Psoas muscle (tissue), 8 donors: ENCODE measurements around the gene CLCNKA. TPM values are rescaled to one million over a fixed set of nuclear protein-coding genes. Genes with fewer than 3 reads are reported as not detected.
"Not testable (repeated sequence)": the region's sequence is repeated elsewhere in the genome, so short reads cannot be mapped to it uniquely, and the experiment has no call there.

Experiments
- ATAC-seq, 4 donors: fragments of 200-7000 bp; cut with Tn5 transposase; one replicate each; pipeline ENCODE4 v1.9.1; 2020; ENCODE audit warnings: moderate library complexity in 3 of 4, mild to moderate bottlenecking in 2 of 4
- DNase-seq, 2 donors: peaks; one replicate each; pipeline ENCODE4 v3.0.0-alpha.2; 2020
- H3K27ac ChIP-seq: fragments of 200-600 bp; one replicate; pipeline ENCODE4 v1.8.0; 2022
- H3K27me3 ChIP-seq, 3 donors: fragments of 200-600 bp in 1 of 3; one replicate each; pipeline versions ENCODE4 v1.6.1 to v1.8.0; 2013 to 2022; ENCODE audit warnings: low read length in 2 of 3, mild to moderate bottlenecking in 2 of 3, moderate library complexity in 1 of 3; ENCODE audit not compliant: insufficient read depth in 3 of 3
- H3K36me3 ChIP-seq, 2 donors: fragments of 200-600 bp in 1 of 2; one replicate each; pipeline versions ENCODE4 v1.6.1 to v1.8.0; 2013 to 2022; ENCODE audit warnings: low read depth in 1 of 2, mild to moderate bottlenecking in 1 of 2, moderate library complexity in 1 of 2; ENCODE audit not compliant: insufficient read depth in 1 of 2
- H3K4me1 ChIP-seq: fragments of 200-600 bp; one replicate; pipeline ENCODE4 v1.8.0; 2022
- H3K4me3 ChIP-seq: fragments of 200-600 bp; one replicate; pipeline ENCODE4 v1.8.0; 2022; ENCODE audit warnings: mild to moderate bottlenecking
- H3K9me3 ChIP-seq: fragments of 200-600 bp; one replicate; pipeline ENCODE4 v1.8.0; 2022
- CTCF ChIP-seq: fragments of 200-600 bp; IDR thresholded peaks from one replicate; pipeline ENCODE4 v1.8.0; 2022; ENCODE audit warnings: antibody characterized with exemption
- WGBS, 3 donors: extraction: QIAGEN DNeasy Blood & Tissue Kit; methylation state at CpG; one replicate each; pipeline versions ENCODE4 v1.1.6 to v1.1.7; 2013; 5-methylcytosine and 5-hydroxymethylcytosine counted together
- intact Hi-C, 2 donors: fragments of 100-400 bp; cut with DNase I; formaldehyde crosslinking; loops; one replicate each; pipeline versions ENCODE4 v1.11.0 to v1.14.2; 2022
- polyA plus RNA-seq, 3 donors: library from polyadenylated mRNA; stranded (reverse); fragments of 200-250 nt; gene quantifications; one replicate each; pipeline ENCODE4 v1.2.3, GENCODE V29; 2013
- total RNA-seq, 4 donors: library from RNA; stranded (reverse); fragmentation: NEBNext Ultra II Directional in 2 of 4; extraction: Animal tissue kit (Norgen Biotek cat#: 25700) in 2 of 4; gene quantifications; one replicate each; pipeline versions ENCODE4 v1.2.1 to v1.2.4, GENCODE V29; 2021 to 2023
- donor health status: healthy with polysubstance abuse.
- donor health status: DM: no; HTN: no; CAD: no; lungs with moderate emphysema.
- donor health status: Bipolar disorder and iron deficiency.
- donor health status: healthy.
- donor health status: DM: yes; HTN: yes; CAD: no.
- donor health status: DM: no; HTN: no; CAD: no.
- donor health status: DM: no; HTN: no; CAD: no.
- donor health status: DM: yes; HTN: yes; CAD: no.

CLCNKA gene
- total and polyA plus RNA-seq, 7 donors = 0.30 to 2.2 (median 1.2) TPM

- H3K27ac ChIP-seq = no peak overlapping the region
- TF ChIP-seq CTCF = peak; percentile 95
- no peaks in the 10 kb centered on the region for H3K27me3 ChIP-seq
- H3K36me3 ChIP-seq = no peaks in the 10 kb centered on the region
- DNase-seq = peak; percentile 86 to 91
- WGBS, 3 donors = 43 to 46% (median 45%) methylated on average over 16 to 18 of the region's 18 CpGs
- no peaks in the 10 kb centered on the region for H3K4me1 ChIP-seq
- intact Hi-C loops = loop anchor here (1.0 to 5.0 kb wide), 4 partner anchors 19 to 264 kb away; no protein-coding TSS in a partner anchor
- no peak overlapping the region for H3K4me3 ChIP-seq
- H3K9me3 ChIP-seq = no peaks in the 10 kb centered on the region
- peak; percentile 88 to 94 (median 92) for ATAC-seq
Measured at GRCh38 chr1:16055613-16056520, 34.0 kb downstream of the CLCNKA start.

GRCh38 chr1:16056521-16056912 is 34.7 kb downstream of the CLCNKA start:
- ATAC-seq, H3K27ac ChIP-seq, DNase-seq, H3K36me3 ChIP-seq, H3K4me1 ChIP-seq, H3K9me3 ChIP-seq, H3K27me3 ChIP-seq, H3K4me3 ChIP-seq: not testable (repeated sequence)
- intact Hi-C loops = loop anchor here (1.0 to 5.0 kb wide), 4 partner anchors 20 to 264 kb away; no protein-coding TSS in a partner anchor
- WGBS, 3 donors = 35 to 71% (median 44%) methylated on average over 2 to 4 of the region's 4 CpGs

DNA sequence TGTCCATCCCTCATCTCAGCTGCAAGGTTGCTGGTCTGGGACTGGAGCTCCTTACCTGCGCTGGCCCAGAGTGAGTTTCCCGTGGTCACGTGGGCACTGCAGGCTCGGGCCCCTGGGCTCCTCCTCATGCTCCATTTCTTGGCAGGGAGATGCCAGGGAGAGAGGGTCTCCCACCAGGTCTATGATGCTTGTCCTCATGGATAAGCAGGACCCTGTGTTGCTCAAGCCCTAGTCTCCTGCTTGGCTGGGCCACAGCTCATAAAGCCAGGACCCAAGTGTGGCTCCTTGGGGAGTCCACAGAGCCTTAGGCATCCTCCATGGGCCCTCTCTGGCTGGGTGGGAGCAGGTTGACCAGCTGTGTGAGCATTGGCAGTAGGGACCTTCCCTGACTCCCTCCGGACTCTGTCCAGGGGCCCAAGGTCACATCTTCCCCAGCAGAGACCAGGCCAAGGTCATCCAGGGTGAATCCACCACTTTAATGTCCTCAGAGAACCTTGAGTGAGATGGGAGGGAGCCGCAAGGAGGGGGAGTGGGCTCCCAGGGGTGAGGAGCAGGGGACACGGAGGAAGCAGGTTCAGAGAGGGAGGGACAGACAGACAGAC is 35.6 kb downstream of the CLCNKA start:
- not testable (repeated sequence) for ATAC-seq

DNA sequence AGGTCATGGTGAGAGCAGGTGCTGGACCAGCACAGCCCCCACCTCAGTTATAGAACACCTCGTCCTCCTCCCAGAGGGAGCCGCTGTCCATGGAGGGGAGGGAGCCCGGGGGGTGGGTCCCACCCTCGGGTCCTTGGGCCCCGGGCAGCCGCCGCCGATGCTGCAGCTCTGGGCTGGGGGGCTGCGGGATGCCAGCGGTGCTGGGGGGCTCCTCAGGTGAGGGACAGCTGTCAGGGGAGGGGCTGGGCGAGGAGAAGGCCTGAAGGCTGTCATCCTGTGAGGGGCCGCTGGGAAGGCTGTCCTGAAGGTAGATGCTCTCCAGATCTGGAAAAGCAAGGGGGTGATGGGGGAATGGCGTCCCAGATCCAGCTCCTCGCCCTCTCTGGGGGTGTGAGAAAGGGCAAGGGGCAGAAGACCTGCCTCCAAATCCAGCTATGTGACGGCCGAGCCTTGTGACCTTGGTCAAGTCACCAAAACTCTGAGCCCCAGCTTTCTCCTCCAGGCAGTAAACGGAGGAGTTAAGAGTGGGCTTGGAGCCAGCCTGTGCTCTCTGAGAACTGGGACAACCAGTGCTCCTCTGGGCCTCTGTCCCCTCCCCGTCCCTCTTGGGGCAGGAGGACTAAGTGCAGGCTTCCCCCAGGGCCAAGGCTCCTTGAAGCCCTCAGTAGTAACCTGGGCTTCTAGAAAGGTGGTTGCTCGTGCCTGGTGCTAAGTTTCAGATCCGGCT is 36.7 kb downstream of the CLCNKA start:
- intact Hi-C loops = loop anchor here (2.0 to 5.0 kb wide), 2 partner anchors 24 to 266 kb away; no protein-coding TSS in a partner anchor
- 59 to 69% (median 66%) methylated on average over 5 to 17 of the region's 20 CpGs for WGBS, 3 donors
- H3K27ac ChIP-seq, H3K36me3 ChIP-seq, H3K9me3 ChIP-seq, H3K4me1 ChIP-seq, H3K27me3 ChIP-seq, H3K4me3 ChIP-seq, DNase-seq, ATAC-seq: not testable (repeated sequence)

More for the DNA sequence above, 35.6 kb downstream of the CLCNKA start:
- not testable (repeated sequence) for H3K27ac ChIP-seq, H3K4me3 ChIP-seq, H3K9me3 ChIP-seq, H3K4me1 ChIP-seq, DNase-seq, H3K36me3 ChIP-seq, H3K27me3 ChIP-seq
- intact Hi-C loops = loop anchor here in 1 of 2 donors (2.0 to 5.0 kb wide), 3 partner anchors 21 to 265 kb away; no protein-coding TSS in a partner anchor
- 70 to 79% (median 72%) methylated on average over 6 to 7 of the region's 7 CpGs for WGBS, 3 donors

GRCh38 chr1:16061266-16061665 is 39.4 kb downstream of the CLCNKA start:
- no peak overlapping the region for H3K27ac ChIP-seq
- no peak for TF ChIP-seq CTCF
- H3K4me3 ChIP-seq = no peak overlapping the region
- no peaks in the 10 kb centered on the region for H3K9me3 ChIP-seq
- H3K36me3 ChIP-seq = no peaks in the 10 kb centered on the region
- no peaks in the 10 kb centered on the region for H3K4me1 ChIP-seq
- WGBS, 3 donors = 96 to 98% (median 97%) methylated on average over 3 of the region's 3 CpGs
- DNase-seq = no peak
- no peak for ATAC-seq
- intact Hi-C loops = no loop called here
- H3K27me3 ChIP-seq = peaks cover 0 to 2% (median 0%) of the 10 kb centered on the region in 3 donors

GRCh38 chr1:16061989-16062686 is 40.3 kb downstream of the CLCNKA start:
- not testable (repeated sequence) for H3K27me3 ChIP-seq, DNase-seq, H3K9me3 ChIP-seq

DNA sequence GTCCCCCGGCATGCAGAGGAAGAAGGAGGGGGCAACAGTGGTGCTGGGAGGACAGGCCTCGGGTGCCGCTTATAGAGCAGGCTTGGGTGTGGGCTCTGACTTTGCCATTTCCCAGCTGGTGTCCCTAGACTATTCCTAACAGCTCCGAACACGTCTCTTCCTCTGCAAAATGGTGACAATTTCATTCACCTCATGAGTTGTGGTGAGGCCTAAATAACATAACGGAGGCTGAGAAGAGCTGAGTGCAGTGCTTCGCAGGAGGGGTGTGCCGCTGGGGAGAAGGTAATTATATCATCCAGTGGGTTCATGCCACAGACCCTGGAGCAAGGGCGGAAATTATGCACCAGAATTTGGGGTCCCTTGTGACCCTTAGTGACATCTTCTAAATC is 40.8 kb downstream of the CLCNKA start:
- intact Hi-C loops = loop anchor here in 1 of 2 donors (1.0 kb wide), 1 partner anchor 21 kb away; no protein-coding TSS in a partner anchor
- H3K4me1 ChIP-seq, H3K9me3 ChIP-seq, H3K4me3 ChIP-seq, DNase-seq, H3K27me3 ChIP-seq, ATAC-seq, H3K27ac ChIP-seq, H3K36me3 ChIP-seq: not testable (repeated sequence)
- WGBS, 3 donors = 81 to 85% (median 82%) methylated on average over 9 of the region's 9 CpGs

More at GRCh38 chr1:16061989-16062686, 40.3 kb downstream of the CLCNKA start:
- intact Hi-C loops = loop anchor here in 1 of 2 donors (1.0 kb wide), 1 partner anchor 21 kb away; no protein-coding TSS in a partner anchor
- ATAC-seq, H3K36me3 ChIP-seq, H3K4me1 ChIP-seq, H3K4me3 ChIP-seq, H3K27ac ChIP-seq: not testable (repeated sequence)
- WGBS, 3 donors = 52 to 72% (median 63%) methylated on average over 15 to 18 of the region's 18 CpGs
